ENCODE results near the gene SRGAP1.

GRCh38 chr12:64080319-64081007, 236.0 kb downstream of the SRGAP1 start:
- no peak for TF ChIP-seq CTCF (IDR thresholded peaks at IDR 0.05; ENCODE audit: borderline replicate concordance, extremely low read depth, low read length, poor library complexity, severe bottlenecking)
- no peak for TF ChIP-seq EZH2 (IDR thresholded peaks at IDR 0.05; ENCODE audit: borderline replicate concordance, low read depth, low read length, severe bottlenecking)

All from DND-41 (cell line).